ENCODE measurements around the gene CXCR4.
A peak's percentile ranks its signal among the peaks of the same experiment; 100 is the strongest.

Gene CXCR4

DNA sequence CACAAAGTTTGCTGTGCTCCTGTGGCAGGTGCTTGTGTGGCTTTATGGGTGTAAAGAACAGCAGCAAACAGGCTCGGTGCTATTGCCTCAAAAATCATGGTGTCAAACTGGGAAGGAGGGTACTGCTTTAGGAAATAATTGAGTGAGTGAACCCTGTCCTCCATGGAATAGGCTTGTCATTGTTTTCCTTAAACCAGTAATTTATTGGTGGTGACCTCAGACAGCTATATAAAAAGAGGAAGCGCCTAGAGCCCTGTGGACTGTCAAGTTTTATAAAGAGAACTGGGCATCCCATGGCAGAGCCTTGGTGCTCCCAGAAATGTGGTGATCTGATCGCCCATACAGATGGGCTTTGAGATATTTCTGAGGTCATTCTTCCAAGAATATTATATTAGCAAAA is 4.7 kb upstream of the CXCR4 start:
- DNase-seq (ENCODE audit: low read depth, low spot score) = no peak
- in situ Hi-C loops (cut with HindIII; ENCODE audit: low sequenced_read_pairs) = no loop called here
- no peak overlapping the region for H3K4me3 ChIP-seq (ENCODE audit: low read depth, low read length)
- TF ChIP-seq, protein P1, sequence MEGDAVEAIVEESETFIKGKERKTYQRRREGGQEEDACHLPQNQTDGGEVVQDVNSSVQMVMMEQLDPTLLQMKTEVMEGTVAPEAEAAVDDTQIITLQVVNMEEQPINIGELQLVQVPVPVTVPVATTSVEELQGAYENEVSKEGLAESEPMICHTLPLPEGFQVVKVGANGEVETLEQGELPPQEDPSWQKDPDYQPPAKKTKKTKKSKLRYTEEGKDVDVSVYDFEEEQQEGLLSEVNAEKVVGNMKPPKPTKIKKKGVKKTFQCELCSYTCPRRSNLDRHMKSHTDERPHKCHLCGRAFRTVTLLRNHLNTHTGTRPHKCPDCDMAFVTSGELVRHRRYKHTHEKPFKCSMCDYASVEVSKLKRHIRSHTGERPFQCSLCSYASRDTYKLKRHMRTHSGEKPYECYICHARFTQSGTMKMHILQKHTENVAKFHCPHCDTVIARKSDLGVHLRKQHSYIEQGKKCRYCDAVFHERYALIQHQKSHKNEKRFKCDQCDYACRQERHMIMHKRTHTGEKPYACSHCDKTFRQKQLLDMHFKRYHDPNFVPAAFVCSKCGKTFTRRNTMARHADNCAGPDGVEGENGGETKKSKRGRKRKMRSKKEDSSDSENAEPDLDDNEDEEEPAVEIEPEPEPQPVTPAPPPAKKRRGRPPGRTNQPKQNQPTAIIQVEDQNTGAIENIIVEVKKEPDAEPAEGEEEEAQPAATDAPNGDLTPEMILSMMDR (IDR thresholded peaks at IDR 0.05; ENCODE audit: low read depth, low read length) = no peak

DNA sequence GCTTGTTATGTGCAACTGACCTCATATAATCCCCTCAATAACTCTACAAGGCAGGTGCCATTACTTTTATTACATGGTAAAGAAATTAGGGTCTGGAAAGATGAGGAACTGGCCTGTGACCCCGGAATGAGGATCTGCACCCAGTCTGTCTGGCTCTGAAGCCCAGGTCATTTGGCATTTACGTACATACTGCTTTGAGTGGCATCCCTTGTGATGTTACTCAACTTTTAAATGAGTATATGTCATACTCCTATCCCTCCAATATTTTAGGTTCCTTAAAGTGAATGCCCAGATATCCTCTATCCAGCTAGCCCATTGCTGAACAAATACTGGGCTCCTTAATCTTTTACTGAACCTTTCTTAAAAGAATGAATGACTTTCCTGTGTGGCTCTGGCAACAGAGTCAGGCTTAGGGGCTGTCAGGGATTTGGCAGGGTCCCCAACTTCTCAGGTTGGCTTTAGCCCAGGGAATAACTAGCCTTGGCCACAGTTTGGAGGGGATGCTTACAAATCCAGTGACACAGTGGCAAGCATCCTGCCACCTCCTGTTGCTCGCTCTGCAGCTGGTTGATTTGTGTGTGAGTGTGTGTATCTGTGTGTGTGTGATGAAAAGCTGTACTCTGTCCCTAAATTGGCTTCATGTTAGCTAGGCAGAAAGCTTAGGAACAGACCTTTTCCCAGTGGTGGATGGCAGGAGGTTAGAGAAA is 3.4 kb upstream of the CXCR4 start:
- no peak for DNase-seq (ENCODE audit: low read depth, low spot score)
- in situ Hi-C loops (cut with HindIII; ENCODE audit: low sequenced_read_pairs) = no loop called here
- no peak overlapping the region for H3K4me3 ChIP-seq (ENCODE audit: low read depth, low read length)
- TF ChIP-seq, protein P1 (IDR thresholded peaks at IDR 0.05; ENCODE audit: low read depth, low read length) = no peak

DNA sequence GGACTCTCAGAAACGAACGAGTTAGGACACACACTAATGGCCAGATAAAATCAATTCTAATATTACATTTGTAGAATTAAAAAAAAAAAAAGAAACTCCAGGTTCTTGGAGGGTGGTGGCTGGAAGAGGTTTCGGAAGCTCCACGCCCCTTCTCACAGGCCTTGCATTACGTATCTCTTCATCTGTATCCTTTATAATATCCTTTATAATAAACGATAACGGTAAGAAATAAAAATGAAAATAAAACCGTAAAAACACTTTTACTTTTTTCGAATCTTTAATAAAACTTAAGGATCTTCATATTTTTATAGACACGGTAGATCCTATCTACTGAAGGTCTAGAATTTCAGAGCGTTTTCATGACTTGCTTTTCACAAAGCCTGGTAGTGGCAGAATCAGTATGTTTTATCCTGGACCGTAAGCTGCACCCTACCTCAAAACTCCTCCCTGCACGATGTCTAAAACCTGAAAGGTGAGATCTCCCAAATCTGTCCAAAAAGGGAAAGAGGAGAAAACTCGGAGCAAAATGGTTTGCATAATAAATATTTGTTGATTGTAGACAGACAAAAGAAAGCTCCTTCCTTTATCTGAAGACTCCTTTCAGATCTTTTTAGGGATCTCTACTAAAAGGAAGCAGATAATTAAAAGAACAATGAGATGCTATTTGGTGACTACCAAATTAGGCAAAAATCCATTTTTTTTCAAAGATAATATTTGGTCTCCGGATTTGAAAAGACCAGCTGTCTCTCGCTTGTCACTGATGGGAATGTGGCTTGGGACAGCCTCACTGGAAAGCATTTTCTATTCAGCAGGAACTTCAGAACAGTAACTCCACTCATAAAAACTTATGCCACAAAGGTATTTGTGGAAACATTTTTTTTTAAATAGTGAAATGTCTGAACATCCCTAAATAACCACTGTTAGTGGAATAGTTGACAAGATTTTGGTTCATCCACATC is 2.0 kb upstream of the CXCR4 start:
- TF ChIP-seq, protein P1 (IDR thresholded peaks at IDR 0.05; ENCODE audit: low read depth, low read length) = no peak
- no peak overlapping the region for H3K4me3 ChIP-seq (ENCODE audit: low read depth, low read length)
- in situ Hi-C loops (cut with HindIII; ENCODE audit: low sequenced_read_pairs) = no loop called here
- no peak for DNase-seq (ENCODE audit: low read depth, low spot score)

DNA sequence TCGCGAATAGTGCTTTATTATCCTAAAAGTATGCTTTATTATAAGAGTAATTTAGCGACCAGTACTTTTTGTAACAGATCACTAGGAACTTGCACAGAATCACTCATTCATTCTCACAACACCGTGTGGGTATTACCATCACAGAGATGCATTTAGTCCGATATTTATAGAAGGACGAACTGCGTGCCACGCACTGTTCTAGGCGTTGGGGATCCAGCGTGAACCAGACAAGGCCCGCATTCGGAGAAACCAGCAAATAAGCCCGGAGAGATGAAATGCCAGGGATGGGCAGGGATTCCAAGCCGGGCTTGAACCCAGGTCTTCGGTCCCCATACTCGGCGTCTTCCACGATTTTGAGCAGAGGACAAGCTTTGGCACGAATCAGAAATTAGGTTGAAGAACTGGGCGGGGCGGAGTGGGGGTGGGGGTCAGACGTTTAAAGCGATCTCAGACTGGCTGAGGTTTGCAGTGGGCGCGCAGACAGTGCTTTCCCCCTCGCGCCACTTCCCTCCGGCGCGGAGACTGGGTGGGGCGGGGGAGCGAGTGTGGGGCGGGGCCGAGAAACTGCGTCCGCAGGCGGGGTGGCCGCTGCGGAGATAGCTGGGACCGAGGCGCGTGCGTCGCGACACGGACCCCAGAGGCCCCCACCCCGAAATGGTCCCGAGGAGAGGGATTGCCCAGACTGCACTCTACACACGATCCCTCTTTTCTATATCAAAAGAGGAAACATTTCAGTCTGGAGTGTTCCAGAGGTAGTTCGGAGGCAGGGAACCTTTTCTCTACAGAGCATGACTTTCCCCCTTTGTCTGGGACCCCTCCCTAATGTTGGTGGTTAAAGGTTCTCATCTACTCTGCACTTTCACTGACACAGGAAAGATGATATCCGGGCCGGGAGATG is 1.1 kb upstream of the CXCR4 start:
- TF ChIP-seq, protein P1 (IDR thresholded peaks at IDR 0.05; ENCODE audit: low read depth, low read length) = no peak
- peak overlapping the region; percentile 15 for H3K4me3 ChIP-seq (ENCODE audit: low read depth, low read length)
- in situ Hi-C loops (cut with HindIII; ENCODE audit: low sequenced_read_pairs) = no loop called here
- DNase-seq (ENCODE audit: low read depth, low spot score) = no peak

DNA sequence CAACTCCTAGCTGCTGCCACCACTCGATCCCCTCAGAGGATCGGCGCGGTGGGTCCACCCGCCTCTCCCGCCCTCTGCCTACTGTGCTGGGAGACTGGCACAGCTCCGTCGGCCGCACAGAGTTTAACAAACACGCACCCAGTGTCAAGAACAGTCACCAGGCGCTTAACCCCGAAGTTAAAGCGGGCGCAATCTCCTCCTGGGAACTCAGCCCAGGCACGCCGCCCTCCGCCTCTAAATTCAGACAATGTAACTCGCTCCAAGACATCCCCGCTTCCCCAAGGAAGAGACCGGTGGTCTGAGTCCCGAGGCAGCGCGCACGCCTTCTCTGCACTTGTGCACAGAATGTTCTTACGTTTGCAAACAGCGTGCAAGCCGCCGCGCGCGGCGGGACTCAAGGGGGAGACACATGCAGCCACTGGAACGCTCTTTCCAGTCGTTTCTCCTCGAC is 533 bp downstream of the CXCR4 start:
- DNase-seq (ENCODE audit: low read depth, low spot score) = peak; percentile 39
- in situ Hi-C loops (cut with HindIII; ENCODE audit: low sequenced_read_pairs) = no loop called here
- TF ChIP-seq, protein P1 (IDR thresholded peaks at IDR 0.05; ENCODE audit: low read depth, low read length) = no peak
- peak overlapping the region; percentile 9 for H3K4me3 ChIP-seq (ENCODE audit: low read depth, low read length)
